Measurements from ENCODE around the gene TRIM9.

Gene TRIM9

GRCh38 chr14:51093371-51094281 is 1.3 kb downstream of the TRIM9 start:
- peak; percentile 57 for DNase-seq

- no peak for DNase-seq
These were observed 1.9 kb downstream of the TRIM9 start for GRCh38 chr14:51092965-51093364.

- no peak for DNase-seq
These were observed 5.6 kb downstream of the TRIM9 start for GRCh38 chr14:51089278-51089677.

- DNase-seq: peak; percentile 46
These were observed 7.9 kb downstream of the TRIM9 start for GRCh38 chr14:51087031-51087441.

- DNase-seq: no peak
These were observed 8.9 kb downstream of the TRIM9 start for GRCh38 chr14:51086044-51086443.

- no peak for DNase-seq
These were observed 9.9 kb downstream of the TRIM9 start for GRCh38 chr14:51084962-51085361.

GRCh38 chr14:51084507-51084906 is 10.4 kb downstream of the TRIM9 start:
- no peak for DNase-seq

GRCh38 chr14:51082349-51082748 is 12.6 kb downstream of the TRIM9 start:
- DNase-seq: no peak

GRCh38 chr14:51081712-51082111 is 13.2 kb downstream of the TRIM9 start:
- no peak for DNase-seq

- DNase-seq: no peak
These were observed 13.7 kb downstream of the TRIM9 start for GRCh38 chr14:51081209-51081608.

GRCh38 chr14:51080645-51081044 is 14.3 kb downstream of the TRIM9 start:
- no peak for DNase-seq

GRCh38 chr14:51079489-51079888 is 15.4 kb downstream of the TRIM9 start:
- DNase-seq: peak; percentile 13

- peak; percentile 26 for DNase-seq
These were observed 15.8 kb downstream of the TRIM9 start for GRCh38 chr14:51079085-51079484.

GRCh38 chr14:51074701-51075385 is 20.1 kb downstream of the TRIM9 start:
- no peak for DNase-seq

- no peak for DNase-seq
These were observed 21.2 kb downstream of the TRIM9 start for GRCh38 chr14:51073731-51074130.

GRCh38 chr14:51072976-51073375 is 21.9 kb downstream of the TRIM9 start:
- no peak for DNase-seq

GRCh38 chr14:51071857-51072256 is 23.0 kb downstream of the TRIM9 start:
- DNase-seq: no peak

- DNase-seq: no peak
These were observed 24.2 kb downstream of the TRIM9 start for GRCh38 chr14:51070726-51071125.

GRCh38 chr14:51069055-51069454 is 25.9 kb downstream of the TRIM9 start:
- no peak for DNase-seq

- DNase-seq: no peak
These were observed 26.6 kb downstream of the TRIM9 start for GRCh38 chr14:51068268-51068667.

GRCh38 chr14:51067295-51067694 is 27.6 kb downstream of the TRIM9 start:
- no peak for DNase-seq

- no peak for DNase-seq
These were observed 28.3 kb downstream of the TRIM9 start for GRCh38 chr14:51066576-51066975.

GRCh38 chr14:51059032-51059431 is 35.9 kb downstream of the TRIM9 start:
- DNase-seq: no peak

GRCh38 chr14:51058382-51058781 is 36.5 kb downstream of the TRIM9 start:
- DNase-seq: no peak
